GM19035 (cell line): Measurements from ENCODE around the gene HTATIP2.
"Not testable (repeated sequence)": the region's sequence is repeated elsewhere in the genome, so short reads cannot be mapped to it uniquely, and the experiment has no call there.

ENCODE experiments used
- ATAC-seq: cut with Tn5 transposase; IDR thresholded peaks from one replicate; pipeline ENCODE4 v1.9.1; 2021; ENCODE audit not compliant: unreplicated experiment

Gene HTATIP2

DNA sequence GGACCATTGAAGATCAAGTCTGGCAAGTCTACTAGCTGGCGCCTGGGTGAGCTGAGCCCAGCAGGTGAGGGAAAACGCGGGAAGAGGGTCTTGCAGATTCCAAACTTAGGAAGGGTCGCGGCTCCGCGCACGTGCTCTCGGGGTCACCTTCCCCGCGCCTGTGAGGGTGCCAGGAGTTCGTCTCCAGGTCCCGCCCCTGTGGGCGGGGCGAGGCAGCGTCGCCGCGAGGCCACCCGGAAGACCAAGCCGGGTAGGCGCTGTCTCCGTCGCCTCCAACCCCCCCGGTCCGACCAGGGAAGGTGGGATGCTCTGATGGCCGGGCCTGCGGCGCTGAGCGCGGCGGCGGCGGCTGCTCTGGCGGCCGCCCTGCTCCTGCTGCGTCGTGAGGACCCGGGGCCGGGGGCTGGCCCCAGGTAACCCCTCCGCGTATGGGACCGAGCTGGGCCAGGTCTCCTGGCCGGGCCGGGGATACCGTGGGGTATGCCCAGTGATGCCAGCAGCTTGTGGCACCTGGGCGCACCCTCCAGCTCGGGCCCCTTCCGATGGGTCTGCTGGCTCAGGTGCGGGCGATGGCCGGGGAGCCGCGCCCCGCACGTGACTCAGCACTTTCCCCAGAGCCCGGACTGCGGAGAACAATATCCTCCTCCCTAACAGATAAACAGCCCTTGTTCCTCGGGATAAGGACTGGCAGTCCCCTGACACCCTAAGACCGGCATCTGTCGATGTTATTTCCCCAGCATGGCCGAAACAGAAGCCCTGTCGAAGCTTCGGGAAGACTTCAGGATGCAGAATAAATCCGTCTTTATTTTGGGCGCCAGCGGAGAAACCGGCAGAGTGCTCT is at the start of gene HTATIP2:
HTATIP2 (plus strand) TSS at position 215 of the 841 bp plus-strand sequence; CDS start at position 739, 524 bp downstream.
- ATAC-seq, result peak; percentile 97

- no peak for ATAC-seq
Measured at GRCh38 chr11:20315800-20316199, 47.7 kb upstream of the HTATIP2 start.

DNA sequence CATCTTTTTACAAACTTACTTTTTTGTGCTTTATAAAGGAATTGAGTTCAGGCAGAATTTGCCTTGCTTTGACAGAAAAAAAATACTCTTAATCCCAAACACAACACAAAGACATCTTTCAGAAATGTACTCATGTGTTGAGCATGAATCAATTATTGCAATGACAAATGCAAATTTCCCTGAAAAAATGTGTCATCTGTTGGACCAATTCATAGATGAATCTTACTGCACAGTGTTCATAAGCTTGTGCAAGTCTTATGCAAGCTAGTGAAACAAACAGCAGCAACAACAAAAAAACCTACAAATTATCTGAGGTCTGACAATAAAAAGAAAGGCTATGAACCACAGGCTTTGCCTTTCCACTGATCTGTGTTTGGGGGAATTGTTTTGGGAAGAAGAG is 42.3 kb upstream of the HTATIP2 start:
- no peak for ATAC-seq

DNA sequence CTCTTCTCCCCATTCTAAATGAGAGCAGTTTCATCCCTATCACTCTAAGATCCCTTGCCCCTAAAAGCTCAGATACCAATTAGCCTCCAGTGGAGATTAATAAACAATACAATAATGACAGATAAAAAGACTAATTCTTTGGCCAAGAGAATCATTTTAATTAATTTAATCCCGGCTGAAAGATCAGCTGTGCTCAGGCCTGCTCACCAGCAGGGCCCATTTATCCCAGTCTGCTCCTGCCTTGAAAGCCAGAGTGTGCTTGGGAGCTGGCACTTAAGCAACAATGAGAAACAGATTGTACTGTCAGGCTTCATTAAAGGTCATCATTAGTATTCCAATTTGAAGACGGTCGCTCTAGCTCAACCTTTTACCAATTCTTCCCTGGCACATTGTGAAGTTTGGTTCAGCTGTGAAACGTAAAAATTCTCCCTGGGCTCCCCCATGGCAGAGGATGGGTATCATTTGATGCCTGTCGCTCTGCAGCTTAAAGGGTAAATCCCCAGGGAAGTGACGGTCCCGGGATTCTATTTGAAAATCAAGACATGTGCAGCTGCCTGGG is 36.1 kb upstream of the HTATIP2 start:
- ATAC-seq, result no peak

GRCh38 chr11:20336056-20336455 is 27.5 kb upstream of the HTATIP2 start:
- ATAC-seq, result no peak

DNA sequence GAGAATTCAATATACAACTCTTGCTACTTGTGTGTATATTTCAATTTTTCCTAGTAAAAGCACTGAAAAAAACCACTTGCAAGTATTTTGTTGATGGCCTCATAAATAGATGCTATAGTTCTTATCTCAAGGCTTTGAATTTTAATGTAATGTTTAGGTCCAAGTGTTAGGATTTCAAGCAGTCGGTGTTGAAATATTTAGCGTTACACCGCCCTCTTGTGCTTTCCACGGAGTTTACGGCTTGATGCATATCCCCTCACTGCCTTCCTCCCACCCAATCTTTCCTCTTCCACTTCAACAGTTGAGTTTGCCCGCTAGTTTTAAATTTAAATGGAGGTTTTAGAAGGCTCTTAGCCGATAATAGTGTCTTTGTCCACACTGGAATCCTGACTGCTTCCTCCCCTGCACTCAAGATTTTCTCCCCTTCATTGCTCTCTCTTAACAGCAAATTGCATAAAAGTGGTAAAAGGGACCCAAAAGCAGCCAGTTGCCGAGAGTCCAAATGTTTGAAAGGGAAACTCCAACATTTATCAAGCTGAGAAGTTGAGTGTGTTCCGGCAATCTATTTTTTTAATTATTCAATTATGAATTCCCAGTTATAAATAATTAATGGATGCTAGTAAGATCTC is 25.9 kb upstream of the HTATIP2 start:
- no peak for ATAC-seq

DNA sequence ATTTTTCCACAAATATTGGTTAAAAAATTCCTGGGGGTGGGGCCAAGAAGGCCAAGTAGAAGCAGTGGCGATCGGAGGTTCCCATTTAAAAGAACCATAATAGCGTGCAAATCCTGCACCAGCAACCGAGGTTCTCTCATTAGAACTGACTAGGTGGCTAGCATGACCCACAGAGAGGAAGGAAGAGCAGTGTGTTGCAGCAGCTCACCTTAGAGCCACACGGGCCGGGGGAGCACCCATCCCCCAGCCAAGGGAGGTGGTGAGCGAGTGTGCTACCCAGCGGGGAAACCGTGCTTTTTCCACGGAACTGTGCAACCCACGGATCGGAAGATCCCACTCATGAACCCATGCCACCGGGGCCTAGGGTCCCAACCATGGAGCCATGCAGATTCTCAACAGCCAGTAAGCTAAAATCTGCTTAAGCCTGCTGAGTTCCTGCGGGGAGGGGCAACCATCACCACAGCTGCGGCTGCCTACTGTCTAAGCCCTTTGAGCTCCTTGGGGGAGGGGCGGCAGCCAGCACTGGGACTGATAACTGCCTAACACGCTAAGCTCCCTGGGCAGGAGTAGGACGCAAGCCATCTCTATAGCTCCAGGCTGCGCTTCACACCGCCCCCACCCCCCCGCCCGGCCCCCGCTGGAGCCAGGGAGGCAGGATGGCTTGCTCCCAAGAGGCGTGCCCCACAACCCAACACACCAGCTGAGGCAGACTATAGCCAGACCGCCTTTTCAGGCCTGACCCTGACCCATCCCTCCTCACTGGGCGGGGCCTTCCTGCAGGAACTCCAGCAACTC is 21.0 kb upstream of the HTATIP2 start:
- no peak for ATAC-seq

- no peak for ATAC-seq
Measured at GRCh38 chr11:20351136-20351535, 12.4 kb upstream of the HTATIP2 start.

DNA sequence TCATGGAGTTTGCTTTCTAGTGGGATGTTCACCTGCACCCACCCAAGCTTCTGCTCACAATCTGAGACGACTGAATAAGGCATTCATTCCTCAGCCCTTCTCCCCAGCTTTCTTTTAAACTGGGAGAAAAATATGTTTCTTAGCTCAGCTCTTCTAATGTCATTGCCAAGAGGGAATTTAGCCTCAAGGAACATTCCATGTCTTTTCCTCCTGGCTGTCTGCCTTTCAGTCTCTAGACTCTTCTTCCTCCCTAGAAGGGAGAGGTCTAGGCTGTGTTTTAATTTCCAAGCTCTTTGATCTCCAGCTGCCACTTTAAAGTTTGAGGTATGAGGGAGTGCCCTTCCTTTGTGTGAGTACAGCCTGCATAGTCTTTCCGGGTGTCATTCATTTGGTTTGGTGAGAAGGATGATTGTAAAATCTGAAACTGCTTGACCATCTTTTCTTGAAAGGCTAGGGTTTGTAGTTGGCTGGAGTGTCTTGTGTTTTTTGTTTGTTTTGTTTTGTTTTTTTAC is 11.7 kb upstream of the HTATIP2 start:
- no peak for ATAC-seq

DNA sequence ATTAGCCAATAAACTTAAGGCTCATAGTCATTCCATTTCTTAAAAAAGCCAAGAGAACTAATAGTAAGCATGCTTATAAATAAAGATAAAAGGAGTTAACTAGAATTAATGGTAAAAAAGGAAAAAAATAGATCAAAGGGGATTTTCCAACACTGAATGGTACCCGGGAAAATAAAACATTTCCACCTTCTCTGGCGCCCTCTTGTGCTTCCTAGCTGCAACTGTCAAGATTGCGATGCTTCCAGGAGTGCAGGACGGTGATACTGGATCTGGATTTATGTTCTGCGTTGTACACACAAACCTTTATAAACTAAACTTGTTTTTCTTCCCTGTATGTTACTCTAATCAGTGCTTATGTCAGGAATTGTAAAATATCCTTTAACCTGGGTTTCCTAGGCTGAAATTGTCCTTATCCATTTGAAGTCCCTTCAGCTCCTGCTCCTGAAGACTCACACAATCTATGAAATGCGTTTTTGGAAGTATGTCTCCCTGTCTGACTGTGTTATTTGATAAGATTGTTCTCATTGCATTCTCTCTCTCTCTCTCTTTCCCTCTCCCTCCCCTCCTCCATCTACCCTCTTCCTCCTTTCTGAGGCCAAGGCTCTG is 9.6 kb upstream of the HTATIP2 start:
- no peak for ATAC-seq

GRCh38 chr11:20355221-20356219 is 8.0 kb upstream of the HTATIP2 start:
- ATAC-seq, result peak; percentile 71

- ATAC-seq, result no peak
Measured at GRCh38 chr11:20357150-20357549, 6.4 kb upstream of the HTATIP2 start.

DNA sequence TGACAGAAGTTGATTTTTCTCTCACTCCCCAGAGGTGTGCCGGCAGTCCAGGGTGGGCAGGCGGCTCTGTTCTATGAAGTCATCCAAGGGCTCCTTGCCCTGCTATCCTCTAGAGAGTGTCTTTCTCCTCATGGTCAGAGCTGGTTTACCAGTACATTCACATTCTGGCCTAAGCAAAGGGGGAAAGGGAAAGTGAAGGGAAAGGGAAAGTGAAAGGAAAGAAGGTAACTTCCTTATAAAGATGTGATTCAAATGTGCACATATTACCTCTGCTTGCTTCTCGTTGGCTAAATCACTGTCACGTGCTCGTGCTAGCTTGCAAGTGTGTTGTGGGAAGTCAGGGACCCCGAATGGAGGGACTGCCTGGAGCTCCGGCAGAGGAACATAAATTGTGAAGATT is 2.9 kb upstream of the HTATIP2 start:
- ATAC-seq, result no peak

DNA sequence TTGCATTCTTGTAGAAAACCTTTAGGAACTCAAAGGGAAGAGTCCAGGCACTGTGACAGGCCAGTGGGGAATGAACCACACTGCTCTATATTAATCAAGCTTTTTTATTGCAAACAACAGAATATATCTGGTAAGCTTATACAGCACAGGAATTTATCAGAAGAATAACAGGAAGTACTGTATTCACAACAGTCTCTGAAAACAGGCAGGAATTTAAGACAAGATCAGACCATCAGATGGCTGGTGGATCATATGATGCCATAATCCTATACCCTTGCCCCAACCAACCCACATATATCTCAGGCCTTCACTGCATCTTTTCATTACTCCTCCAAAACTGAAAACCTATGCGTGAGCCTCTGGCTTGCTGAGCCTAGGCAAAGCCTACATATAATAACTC is 1.0 kb upstream of the HTATIP2 start:
- no peak for ATAC-seq

DNA sequence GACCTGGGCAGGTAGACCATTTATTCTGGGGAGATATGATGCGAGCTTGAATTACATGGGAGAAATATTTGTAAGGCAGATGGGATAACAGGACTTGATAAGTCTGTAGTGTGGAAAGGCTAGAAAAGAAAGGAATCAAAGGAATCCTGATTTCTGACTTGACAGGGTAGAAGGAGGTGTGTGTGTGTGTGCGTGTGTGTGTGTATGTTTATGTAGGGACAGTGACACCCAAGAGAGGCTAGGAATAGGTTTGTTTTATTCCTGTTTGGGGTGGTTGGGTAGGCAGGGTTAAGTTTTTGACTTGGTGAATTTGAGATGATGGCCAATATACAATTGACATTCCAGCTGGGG is 390 bp upstream of the HTATIP2 start:
- ATAC-seq, result peak; percentile 5

- ATAC-seq, result no peak
Measured at GRCh38 chr11:20364341-20364792, 853 bp downstream of the HTATIP2 start.

GRCh38 chr11:20365465-20365864 is 2.0 kb downstream of the HTATIP2 start:
- ATAC-seq, result not testable (repeated sequence)

DNA sequence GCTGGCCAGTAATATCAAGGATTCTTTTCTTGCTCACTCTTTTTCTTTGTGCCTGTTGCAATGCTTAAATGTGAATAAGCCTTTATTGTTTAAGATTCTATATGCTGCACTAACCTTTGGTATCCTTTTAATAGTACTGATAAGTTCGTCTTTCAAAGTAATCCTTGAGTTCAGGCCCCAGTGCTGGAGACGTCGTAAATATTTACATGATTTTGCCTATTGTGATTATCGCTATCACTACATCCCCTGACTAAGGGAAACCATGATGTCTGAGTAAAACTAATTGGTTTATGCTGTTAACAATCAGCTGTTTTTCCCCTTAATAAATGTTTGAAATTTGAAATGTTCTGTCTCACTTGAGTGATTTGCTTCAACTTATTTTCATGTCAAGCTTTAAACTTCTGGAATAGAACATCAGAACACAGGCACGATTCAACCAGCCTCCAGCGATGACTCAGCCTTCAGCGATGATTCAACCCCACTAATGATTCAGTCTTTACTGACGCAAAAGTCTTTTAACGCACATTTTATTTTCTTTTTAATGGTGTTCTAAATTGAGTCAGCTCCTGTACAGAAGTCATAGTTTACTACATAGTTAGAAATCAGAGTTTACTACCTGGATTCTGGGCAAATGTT is 3.9 kb downstream of the HTATIP2 start:
- ATAC-seq, result no peak

DNA sequence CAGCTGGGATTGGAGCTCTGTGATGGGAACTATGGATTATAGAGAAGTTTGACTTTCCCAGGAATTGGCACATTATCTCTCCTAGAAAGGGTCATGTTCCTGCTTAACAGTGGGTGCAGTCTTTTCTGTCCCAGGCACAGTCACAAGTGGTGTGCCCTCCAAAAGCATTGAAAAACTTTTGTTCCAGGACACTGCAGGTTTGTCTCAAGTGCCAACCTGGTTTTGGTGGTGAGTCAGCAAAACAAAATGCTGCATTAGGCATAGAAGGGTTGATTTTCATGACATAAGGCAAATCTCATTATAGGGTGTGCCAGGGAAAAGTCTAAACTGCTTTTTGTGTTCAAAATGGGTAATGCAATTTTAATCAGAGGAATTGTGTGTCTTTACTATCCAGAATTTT is 4.9 kb downstream of the HTATIP2 start:
- ATAC-seq, result no peak
